H1 (cell line): ENCODE data around the gene LDLRAD4. TPM values are rescaled to one million over a fixed set of nuclear protein-coding genes. Genes with fewer than 3 reads are reported as not detected.
A peak's percentile ranks its signal among the peaks of the same experiment; 100 is the strongest.

Source experiments
- CTCF ChIA-PET: fragments of 300-600 bp; sonication (Branson Sonifier 250); formaldehyde crosslinking; loops from one replicate; lab custom pipeline; 2021; ENCODE audit not compliant: partially characterized antibody; lab: Charles Lee
- POLR2A ChIA-PET: fragments of 300-600 bp; sonication (Branson Sonifier 250); formaldehyde crosslinking; loops from one replicate; lab custom pipeline; 2021; ENCODE audit warnings: inconsistent platforms; ENCODE audit not compliant: partially characterized antibody; lab: Charles Lee
- DNase-seq, 2 experiments: peaks; one replicate each; pipeline versions ENCODE4 v3.0.0 to v3.0.0-alpha.2; 2010 to 2022; ENCODE audit warnings: low spot score in 2 of 2, low read depth in 1 of 2, mixed read lengths in 1 of 2
- FAIRE-seq: peaks from 2 replicates; lab custom pipeline; 2011; peaks lifted over from hg19 to GRCh38; lab: Jason Lieb, UNC
- H2AFZ ChIP-seq: 2 replicates; pipeline ENCODE4 v1.8.1; 2012; ENCODE audit warnings: low read length, inconsistent platforms
- H2AK5ac ChIP-seq: 2 replicates; pipeline ENCODE4 v1.6.1; 2013; ENCODE audit warnings: low read depth, low read length
- H2BK120ac ChIP-seq: replicated peaks from 2 replicates; pipeline ENCODE3; 2013; ENCODE audit warnings: low read depth, low read length, inconsistent platforms
- H2BK12ac ChIP-seq: 2 replicates; pipeline ENCODE4 v1.6.1; 2013; ENCODE audit warnings: low read depth, low read length
- H2BK15ac ChIP-seq: 2 replicates; pipeline ENCODE4 v1.6.1; 2013; ENCODE audit warnings: low read length
- H2BK20ac ChIP-seq: 2 replicates; pipeline ENCODE4 v1.6.1; 2013; ENCODE audit warnings: low read length
- H2BK5ac ChIP-seq: 2 replicates; pipeline ENCODE4 v1.6.1; 2013; ENCODE audit warnings: low read depth, low read length
- H3K14ac ChIP-seq: 2 replicates; pipeline ENCODE4 v1.6.1; 2013; ENCODE audit warnings: inconsistent platforms; ENCODE audit not compliant: insufficient read length
- H3K18ac ChIP-seq: 2 replicates; pipeline ENCODE4 v1.6.1; 2013; ENCODE audit warnings: low read length; ENCODE audit errors: extremely low read depth
- H3K23ac ChIP-seq: 2 replicates; pipeline ENCODE4 v1.6.1; 2013; ENCODE audit warnings: inconsistent platforms; ENCODE audit not compliant: insufficient read length
- H3K23me2 ChIP-seq: 2 replicates; pipeline ENCODE4 v1.6.1; 2013; ENCODE audit warnings: low read depth, low read length
- H3K27ac ChIP-seq: 2 replicates; pipeline ENCODE4 v1.6.1; 2011; ENCODE audit warnings: low read depth, low read length, inconsistent platforms
- H3K27me3 ChIP-seq, 4 experiments: replicated peaks in 1 of 4; 1 replicate in 1 of 4; 2 replicates in 3 of 4; pipeline versions ENCODE4 v1.6.1 to v1.8.1; 2011 to 2013; ENCODE audit warnings: low read length in 3 of 4, mild to moderate bottlenecking in 3 of 4, inconsistent platforms in 2 of 4, mixed read lengths in 2 of 4, moderate library complexity in 1 of 4; ENCODE audit not compliant: control insufficient read depth in 3 of 4, insufficient read depth in 3 of 4; ENCODE audit errors: extremely low read depth in 1 of 4
- H3K36me3 ChIP-seq, 4 experiments: 2 replicates each; pipeline versions ENCODE4 v1.6.1 to v1.8.1; 2011 to 2013; ENCODE audit warnings: mild to moderate bottlenecking in 4 of 4, low read length in 3 of 4, moderate library complexity in 2 of 4, control low read depth in 1 of 4, inconsistent platforms in 1 of 4; ENCODE audit not compliant: insufficient read depth in 4 of 4, control insufficient read depth in 2 of 4
- H3K4ac ChIP-seq: replicated peaks from 2 replicates; pipeline ENCODE3; 2013; ENCODE audit warnings: low read length, low read depth, mixed read lengths, inconsistent platforms; ENCODE audit not compliant: insufficient read length
- H3K4me1 ChIP-seq, 4 experiments: replicated peaks in 1 of 4; 1 replicate in 1 of 4; 2 replicates in 3 of 4; pipeline versions ENCODE4 v1.6.1 to v1.8.1; 2011 to 2013; ENCODE audit warnings: low read length in 3 of 4, inconsistent platforms in 2 of 4, mixed read lengths in 1 of 4; ENCODE audit not compliant: insufficient read depth in 4 of 4, control insufficient read depth in 3 of 4
- H3K4me2 ChIP-seq, 2 experiments: 2 replicates each; pipeline versions ENCODE4 v1.6.1 to v1.8.1; 2011 to 2013; ENCODE audit warnings: low read depth in 2 of 2, low read length in 2 of 2, control low read depth in 1 of 2, inconsistent platforms in 1 of 2, mild to moderate bottlenecking in 1 of 2; ENCODE audit not compliant: insufficient read depth in 1 of 2
- H3K4me3 ChIP-seq, 4 experiments: fragments of 200-600, 300-600 bp in 1 of 4; sonication (generic), shearing (Covaris generic), sonication (Bioruptor Twin) in 1 of 4; 2 replicates each; pipeline versions ENCODE4 v1.5.1 to v1.8.1; 2011 to 2016; ENCODE audit warnings: low read length in 4 of 4, low read depth in 3 of 4, control low read depth in 2 of 4, inconsistent platforms in 2 of 4, mild to moderate bottlenecking in 2 of 4, mixed read lengths in 1 of 4, moderate library complexity in 1 of 4; ENCODE audit not compliant: insufficient read depth in 2 of 4; ENCODE audit errors: extremely low read depth in 1 of 4
- H3K56ac ChIP-seq: replicated peaks from 2 replicates; pipeline ENCODE3; 2013; ENCODE audit warnings: low read depth, mild to moderate bottlenecking, mixed read lengths, low read length, inconsistent platforms; ENCODE audit not compliant: insufficient read length
- H3K79me1 ChIP-seq: 2 replicates; pipeline ENCODE4 v1.6.1; 2013; ENCODE audit warnings: low read depth, low read length, control low read depth
- H3K79me2 ChIP-seq, 2 experiments: 2 replicates each; pipeline versions ENCODE4 v1.6.1 to v1.8.1; 2012 to 2013; ENCODE audit warnings: low read length in 2 of 2, mild to moderate bottlenecking in 2 of 2, inconsistent platforms in 1 of 2; ENCODE audit not compliant: insufficient read depth in 2 of 2, control insufficient read depth in 1 of 2
- H3K9ac ChIP-seq, 4 experiments: replicated peaks in 1 of 4; 1 replicate in 1 of 4; 2 replicates in 3 of 4; pipeline versions ENCODE4 v1.6.1 to v1.8.1; 2011 to 2013; ENCODE audit warnings: low read depth in 3 of 4, low read length in 3 of 4, control low read depth in 2 of 4, mild to moderate bottlenecking in 2 of 4, moderate library complexity in 2 of 4, inconsistent platforms in 1 of 4; ENCODE audit errors: extremely low read depth in 1 of 4
- H3K9me3 ChIP-seq, 2 experiments: 2 replicates each; pipeline versions ENCODE4 v1.6.1 to v1.8.1; 2012 to 2013; ENCODE audit warnings: mild to moderate bottlenecking in 2 of 2, moderate library complexity in 2 of 2, control low read depth in 1 of 2, inconsistent platforms in 1 of 2, low read depth in 1 of 2, low read length in 1 of 2, mixed read lengths in 1 of 2; ENCODE audit not compliant: insufficient read depth in 2 of 2
- H4K20me1 ChIP-seq, 2 experiments: replicated peaks in 1 of 2; 2 replicates each; pipeline versions ENCODE3 to v1.8.1; 2011 to 2013; ENCODE audit warnings: inconsistent platforms in 2 of 2, low read length in 2 of 2, mild to moderate bottlenecking in 1 of 2; ENCODE audit not compliant: insufficient read depth in 2 of 2, control insufficient read depth in 1 of 2
- H4K5ac ChIP-seq: 2 replicates; pipeline ENCODE4 v1.6.1; 2013; ENCODE audit warnings: low read length, low read depth, mixed read lengths, inconsistent platforms; ENCODE audit not compliant: insufficient read length
- H4K8ac ChIP-seq: 2 replicates; pipeline ENCODE4 v1.8.0; 2013; ENCODE audit warnings: mild to moderate bottlenecking, moderate library complexity, low read length, inconsistent platforms; ENCODE audit not compliant: insufficient read depth; ENCODE audit errors: extremely low read depth
- H4K91ac ChIP-seq: replicated peaks from 2 replicates; pipeline ENCODE3; 2013; ENCODE audit warnings: low read length, mixed read lengths, inconsistent platforms; ENCODE audit not compliant: insufficient read length
- GABPA ChIP-seq: IDR thresholded peaks from 2 replicates; pipeline ENCODE4 v1.6.1; 2011; ENCODE audit warnings: mild to moderate bottlenecking, low read length, moderate library complexity, borderline replicate concordance; ENCODE audit not compliant: insufficient read depth
- RNF2 ChIP-seq: fragments of 200-900, 300-1000 bp; sonication (generic); IDR thresholded peaks from 2 replicates; pipeline ENCODE4 v1.7.1; 2016; ENCODE audit warnings: borderline replicate concordance, low read depth, mild to moderate bottlenecking, antibody characterized with exemption, low read length; ENCODE audit not compliant: poor library complexity, severe bottlenecking; ENCODE audit errors: missing control alignments
- SP1 ChIP-seq: IDR thresholded peaks from 2 replicates; pipeline ENCODE4 v1.6.1; 2011; ENCODE audit warnings: low read depth, low read length
- ZNF274 ChIP-seq: IDR thresholded peaks from 2 replicates; pipeline ENCODE4 v1.7.0; 2012; ENCODE audit warnings: low read length, borderline replicate concordance; ENCODE audit errors: extremely low read depth
- WGBS, 2 experiments: shearing (Covaris generic) in 1 of 2; methylation state at CpG; one replicate each; pipeline versions ENCODE4 v1.1.6 to v1.1.7; 2013 to 2015; ENCODE audit warnings: low lambda C conversion rate in 2 of 2, mixed read lengths in 2 of 2, inconsistent platforms in 1 of 2, low coverage in 1 of 2, missing lambda C conversion rate in 1 of 2; ENCODE audit not compliant: insufficient replicate concordance in 2 of 2, insufficient coverage in 1 of 2, insufficient read length in 1 of 2; ENCODE audit errors: extremely low coverage in 1 of 2, missing lambda C conversion rate in 1 of 2; 5-methylcytosine and 5-hydroxymethylcytosine counted together
- polyA plus RNA-seq, 7 experiments: library from polyadenylated mRNA; depleted of rRNA in 3 of 7; stranded (reverse) in 5 of 7; unstranded in 2 of 7; fragments of >200 nt in 5 of 7; fragments of 200-250 nt in 2 of 7; gene quantifications; 1 replicate in 5 of 7; 2 replicates in 1 of 7; 4 replicates in 1 of 7; pipeline versions ENCODE4 v1.2.1 to v1.2.3, GENCODE V29; 2011 to 2013; ENCODE audit warnings: missing spikeins in 2 of 7, mixed read lengths in 2 of 7
- total RNA-seq: library from RNA; stranded (reverse); fragmentation: NEBNext Ultra II Directional; extraction: Animal tissue kit (Norgen Biotek cat#: 25700); gene quantifications from 2 replicates; pipeline ENCODE4 v1.2.1, GENCODE V29; 2021
- TF ChIP-seq, protein P1 (sequence below): IDR thresholded peaks from 2 replicates; pipeline ENCODE4 v1.6.1; 2011; ENCODE audit warnings: low read depth, mild to moderate bottlenecking, low read length; ENCODE audit not compliant: insufficient read depth

Gene LDLRAD4
- total and polyA plus RNA-seq, 2 of the 8 experiments (the other 6 are each of a cell fraction or from before 2014, with no cell fraction given): 0.77 to 1.4 TPM

DNA sequence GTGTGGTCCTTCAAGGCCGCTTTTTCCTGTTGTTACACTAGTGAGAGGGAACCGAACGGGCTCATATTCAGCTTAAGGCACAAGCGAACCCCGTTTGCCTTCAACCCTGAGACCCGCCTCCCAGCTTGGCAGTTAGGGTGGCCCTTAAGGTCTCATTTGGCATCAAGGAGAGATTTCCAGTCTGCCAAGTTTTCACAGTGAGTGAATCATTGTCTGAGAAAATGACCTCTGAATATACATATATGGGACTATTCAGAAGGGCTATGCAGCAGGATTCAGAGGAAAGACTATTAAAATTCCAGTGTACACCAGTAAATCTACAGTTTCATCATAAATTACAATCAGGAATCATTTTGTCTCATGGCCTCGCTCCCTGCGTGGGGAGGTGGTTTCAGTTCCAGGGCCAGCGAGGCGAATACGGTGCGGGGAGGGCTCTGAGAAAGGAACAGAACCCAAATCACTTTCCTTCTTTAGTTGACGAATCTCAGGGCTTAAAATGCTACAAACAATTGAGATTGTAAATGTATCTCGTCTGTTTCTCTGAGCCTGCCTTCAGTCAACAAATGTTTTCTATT lies 276.4 kb downstream of the LDLRAD4 start:
- Histone ChIP-seq H4K20me1 (no peaks in the 10 kb centered on the region), H3K4me1 (peaks cover 0 to 3% (median 2%) of the 10 kb centered on the region in 4 experiments; a peak in 2 of 7 replicates), H2AFZ (0 out of 2 replicates have a peak overlapping the region, but pooled peaks have one; percentile 6), H2BK15ac (no peak overlapping the region), H3K4me2 (no peak overlapping the region), H3K9me3 (peaks cover 7 to 17% of the 10 kb centered on the region in 2 experiments), H4K8ac (no peak overlapping the region), H3K4me3 (no peak overlapping the region), H4K5ac (no peak overlapping the region), H2BK12ac (no peak overlapping the region), H2BK20ac (no peak overlapping the region), H3K36me3 (no peaks in the 10 kb centered on the region), H3K27me3 (0 out of 7 replicates have a peak, but pooled peaks cover 0 to 4% (median 0%) of the 10 kb centered on the region in 4 experiments), H3K4ac (no peak overlapping the region), H2BK5ac (no peak overlapping the region), H3K27ac (no peak overlapping the region), H3K56ac (no peak overlapping the region), H4K91ac (no peak overlapping the region), H3K9ac (no peak overlapping the region), H3K79me1 (no peaks in the 10 kb centered on the region), H2BK120ac (no peak overlapping the region), H3K23ac (no peak overlapping the region), H3K18ac (no peak overlapping the region), H3K23me2 (no peaks in the 10 kb centered on the region), H2AK5ac (no peak overlapping the region), H3K14ac (no peak overlapping the region), H3K79me2 (no peaks in the 10 kb centered on the region)
- FAIRE-seq (no peak), DNase-seq (no peak)
- CTCF ChIA-PET: no interaction called here
- POLR2A ChIA-PET: interaction anchor here (1.1 kb wide), 1 partner anchor 19 kb away, joined by 3 read pairs; no protein-coding TSS in a partner anchor
- WGBS, 2 experiments: 90% methylated on average over 14 of the region's 14 CpGs; no CpG with 5 or more reads in 1 of the 2 experiments
- TF ChIP-seq RNF2: no peak
- TF ChIP-seq GABPA: no peak
- no peak for TF ChIP-seq ZNF274
- TF ChIP-seq, protein P1, sequence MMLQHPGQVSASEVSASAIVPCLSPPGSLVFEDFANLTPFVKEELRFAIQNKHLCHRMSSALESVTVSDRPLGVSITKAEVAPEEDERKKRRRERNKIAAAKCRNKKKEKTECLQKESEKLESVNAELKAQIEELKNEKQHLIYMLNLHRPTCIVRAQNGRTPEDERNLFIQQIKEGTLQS: no peak
- no peak for TF ChIP-seq SP1
